Liver (tissue), 9 donors: ENCODE results near the gene PTK7. TPM values are rescaled to one million over a fixed set of nuclear protein-coding genes. Genes with fewer than 3 reads are reported as not detected.
A peak's percentile ranks its signal among the peaks of the same experiment; 100 is the strongest.

Source experiments
- DNase-seq: peaks from one replicate; pipeline ENCODE4 v3.0.0-alpha.2; 2017; ENCODE audit warnings: low spot score
- H3K27ac ChIP-seq, 2 donors: one replicate each; pipeline ENCODE4 v1.7.0; 2013; ENCODE audit warnings: inconsistent platforms in 2 of 2, low read length in 2 of 2, control low read depth in 1 of 2, low read depth in 1 of 2, mild to moderate bottlenecking in 1 of 2
- H3K27me3 ChIP-seq, 4 donors: one replicate each; pipeline versions ENCODE4 v1.6.1 to v1.7.0; 2013; ENCODE audit warnings: low read length in 3 of 4, inconsistent platforms in 1 of 4, mild to moderate bottlenecking in 1 of 4, moderate library complexity in 1 of 4; ENCODE audit not compliant: control insufficient read depth in 4 of 4, insufficient read depth in 4 of 4
- H3K36me3 ChIP-seq, 4 donors: one replicate each; pipeline versions ENCODE4 v1.6.1 to v1.7.0; 2013; ENCODE audit warnings: low read length in 3 of 4, mild to moderate bottlenecking in 3 of 4, low read depth in 1 of 4, moderate library complexity in 1 of 4; ENCODE audit not compliant: control insufficient read depth in 4 of 4, insufficient read depth in 3 of 4
- H3K4me1 ChIP-seq, 4 donors: one replicate each; pipeline versions ENCODE4 v1.6.1 to v1.7.0; 2013; ENCODE audit warnings: low read length in 3 of 4, mild to moderate bottlenecking in 3 of 4, moderate library complexity in 1 of 4; ENCODE audit not compliant: control insufficient read depth in 4 of 4, insufficient read depth in 4 of 4
- H3K4me3 ChIP-seq, 3 donors: one replicate each; pipeline versions ENCODE4 v1.6.1 to v1.7.0; 2013; ENCODE audit warnings: low read length in 3 of 3, control low read depth in 1 of 3, low read depth in 1 of 3, mild to moderate bottlenecking in 1 of 3
- H3K9ac ChIP-seq, 2 donors: one replicate each; pipeline ENCODE4 v1.7.0; 2013; ENCODE audit warnings: low read length in 2 of 2, mild to moderate bottlenecking in 2 of 2, moderate library complexity in 2 of 2, control low read depth in 1 of 2, low read depth in 1 of 2
- H3K9me3 ChIP-seq, 4 donors: one replicate each; pipeline versions ENCODE4 v1.6.1 to v1.7.0; 2013; ENCODE audit warnings: low read length in 3 of 4; ENCODE audit not compliant: control insufficient read depth in 4 of 4
- EGR1 ChIP-seq, 2 donors: IDR thresholded peaks; 2 replicates each; pipeline ENCODE4 v1.6.1; 2016 to 2018; ENCODE audit warnings: antibody characterized with exemption in 2 of 2, low read depth in 2 of 2
- FOXA1 ChIP-seq: IDR thresholded peaks from 2 replicates; pipeline ENCODE4 v1.6.1; 2016; ENCODE audit warnings: antibody characterized with exemption
- FOXA2 ChIP-seq: IDR thresholded peaks from 2 replicates; pipeline ENCODE4 v1.6.1; 2016; ENCODE audit warnings: antibody characterized with exemption
- GABPA ChIP-seq, 2 donors: IDR thresholded peaks in 1 of 2; conservative IDR thresholded peaks in 1 of 2; 2 replicates each; pipeline ENCODE4 v1.6.1; 2016; ENCODE audit warnings: antibody characterized with exemption in 2 of 2, mild to moderate bottlenecking in 1 of 2, moderate library complexity in 1 of 2
- HNF4A ChIP-seq, 2 donors: conservative IDR thresholded peaks; 2 replicates each; pipeline ENCODE4 v1.6.1; 2016; ENCODE audit warnings: antibody characterized with exemption in 2 of 2, mild to moderate bottlenecking in 2 of 2
- HNF4G ChIP-seq: IDR thresholded peaks from 2 replicates; pipeline ENCODE4 v1.6.1; 2016; ENCODE audit warnings: antibody characterized with exemption
- JUND ChIP-seq, 2 donors: IDR thresholded peaks; 2 replicates each; pipeline ENCODE4 v1.6.1; 2016; ENCODE audit warnings: antibody characterized with exemption in 2 of 2
- NR2F2 ChIP-seq: IDR thresholded peaks from 2 replicates; pipeline ENCODE4 v1.6.1; 2016; ENCODE audit warnings: antibody characterized with exemption
- RAD21 ChIP-seq, 2 donors: IDR thresholded peaks; 2 replicates each; pipeline ENCODE4 v1.6.1; 2016; ENCODE audit warnings: antibody characterized with exemption in 2 of 2, mild to moderate bottlenecking in 2 of 2
- RXRA ChIP-seq, 2 donors: IDR thresholded peaks; 2 replicates each; pipeline ENCODE4 v1.6.1; 2017 to 2018; ENCODE audit warnings: antibody characterized with exemption in 2 of 2, mild to moderate bottlenecking in 1 of 2
- SP1 ChIP-seq: IDR thresholded peaks from 2 replicates; pipeline ENCODE4 v1.6.1; 2018; ENCODE audit warnings: antibody characterized with exemption, mild to moderate bottlenecking
- TAF1 ChIP-seq: conservative IDR thresholded peaks from 2 replicates; pipeline ENCODE4 v1.6.1; 2016; ENCODE audit warnings: antibody characterized with exemption, mild to moderate bottlenecking
- YY1 ChIP-seq: IDR thresholded peaks from 2 replicates; pipeline ENCODE4 v1.6.1; 2016; ENCODE audit warnings: antibody characterized with exemption, mild to moderate bottlenecking
- WGBS: extraction: QIAGEN DNeasy Blood & Tissue Kit; methylation state at CpG from one replicate; pipeline ENCODE4 v1.1.7; 2013; 5-methylcytosine and 5-hydroxymethylcytosine counted together
- polyA plus RNA-seq, 2 donors: library from polyadenylated mRNA; stranded (reverse) in 1 of 2; unstranded in 1 of 2; fragments of 200-250 nt in 1 of 2; fragments of >200 nt in 1 of 2; fragmentation: Nextera tagmentation in 1 of 2; extraction: Ambion mirVana in 1 of 2; gene quantifications; one replicate each; pipeline versions ENCODE4 v1.2.1 to v1.2.3, GENCODE V29; 2013 to 2015
- total RNA-seq, 2 donors: library from RNA; depleted of rRNA; stranded (reverse); fragments of >200 nt; gene quantifications; one replicate each; pipeline ENCODE4 v1.2.3, GENCODE V29; 2014
- TF ChIP-seq, protein P1 (sequence below): IDR thresholded peaks from 2 replicates; pipeline ENCODE4 v1.6.1; 2016; ENCODE audit warnings: antibody characterized with exemption, mild to moderate bottlenecking
- TF ChIP-seq, protein P2 (sequence below): IDR thresholded peaks from 2 replicates; pipeline ENCODE4 v1.6.1; 2016; ENCODE audit warnings: antibody characterized with exemption
- TF ChIP-seq, protein P3 (sequence below): fragments of 150-350 bp; IDR thresholded peaks from 2 replicates; pipeline ENCODE4 v1.5.1; 2017; ENCODE audit warnings: improper control_type of control experiment, low read depth, low read length; ENCODE audit not compliant: missing input control
- TF ChIP-seq, protein P4 (sequence below): IDR thresholded peaks from 2 replicates; pipeline ENCODE4 v1.6.1; 2016; ENCODE audit warnings: antibody characterized with exemption
- TF ChIP-seq, protein P5 (sequence below): IDR thresholded peaks from 2 replicates; pipeline ENCODE4 v1.6.1; 2016; ENCODE audit warnings: antibody characterized with exemption
- donor health status: healthy.
- donor health status: healthy.
- donor health status: healthy.
- donor health status: healthy.
- donor health status: healthy.

PTK7 gene
- total and polyA plus RNA-seq, 4 donors, result 0.67 to 10.5 (median 1.3) TPM

DNA sequence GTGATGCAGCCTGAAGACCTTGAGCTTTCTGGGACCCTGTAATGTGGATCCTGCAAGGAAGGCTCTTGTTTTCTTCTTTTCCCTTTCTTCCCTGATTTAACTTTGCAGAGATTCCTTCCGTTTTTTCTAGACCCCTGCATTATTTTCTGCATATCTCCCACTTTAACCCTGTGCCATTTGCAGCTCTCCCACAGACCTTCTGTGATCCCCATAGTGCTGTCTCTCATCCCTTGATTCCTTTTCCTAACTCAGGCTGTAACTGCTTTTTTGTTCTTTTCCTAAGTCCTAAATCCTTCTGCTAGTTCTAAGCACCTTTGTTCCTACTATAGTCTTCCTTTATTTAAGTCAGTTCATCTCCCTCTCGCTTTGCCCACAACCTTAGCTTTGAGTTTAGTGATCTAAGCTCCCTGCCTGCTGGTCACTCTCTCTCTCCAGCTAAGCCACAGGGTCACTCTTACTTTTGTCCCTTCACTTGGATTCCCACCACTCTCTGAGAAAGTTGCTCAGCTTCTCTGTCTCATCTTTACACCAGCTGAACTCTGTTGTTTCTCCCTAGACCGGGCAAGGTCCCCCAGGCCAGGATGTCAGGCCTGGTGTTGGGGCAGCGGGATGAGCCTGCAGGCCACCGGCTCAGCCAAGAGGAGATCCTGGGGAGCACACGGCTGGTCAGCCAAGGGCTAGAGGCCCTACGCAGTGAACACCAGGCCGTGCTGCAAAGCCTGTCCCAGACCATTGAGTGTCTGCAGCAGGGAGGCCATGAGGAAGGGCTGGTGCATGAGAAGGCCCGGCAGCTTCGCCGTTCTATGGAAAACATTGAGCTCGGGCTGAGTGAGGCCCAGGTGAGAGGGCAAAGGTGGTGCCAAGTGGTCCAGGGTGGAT is 15.1 kb upstream of the PTK7 start:
- H3K27ac ChIP-seq, result peak overlapping the region; percentile 83 to 88
- no peak for DNase-seq
- TF ChIP-seq, protein P1, sequence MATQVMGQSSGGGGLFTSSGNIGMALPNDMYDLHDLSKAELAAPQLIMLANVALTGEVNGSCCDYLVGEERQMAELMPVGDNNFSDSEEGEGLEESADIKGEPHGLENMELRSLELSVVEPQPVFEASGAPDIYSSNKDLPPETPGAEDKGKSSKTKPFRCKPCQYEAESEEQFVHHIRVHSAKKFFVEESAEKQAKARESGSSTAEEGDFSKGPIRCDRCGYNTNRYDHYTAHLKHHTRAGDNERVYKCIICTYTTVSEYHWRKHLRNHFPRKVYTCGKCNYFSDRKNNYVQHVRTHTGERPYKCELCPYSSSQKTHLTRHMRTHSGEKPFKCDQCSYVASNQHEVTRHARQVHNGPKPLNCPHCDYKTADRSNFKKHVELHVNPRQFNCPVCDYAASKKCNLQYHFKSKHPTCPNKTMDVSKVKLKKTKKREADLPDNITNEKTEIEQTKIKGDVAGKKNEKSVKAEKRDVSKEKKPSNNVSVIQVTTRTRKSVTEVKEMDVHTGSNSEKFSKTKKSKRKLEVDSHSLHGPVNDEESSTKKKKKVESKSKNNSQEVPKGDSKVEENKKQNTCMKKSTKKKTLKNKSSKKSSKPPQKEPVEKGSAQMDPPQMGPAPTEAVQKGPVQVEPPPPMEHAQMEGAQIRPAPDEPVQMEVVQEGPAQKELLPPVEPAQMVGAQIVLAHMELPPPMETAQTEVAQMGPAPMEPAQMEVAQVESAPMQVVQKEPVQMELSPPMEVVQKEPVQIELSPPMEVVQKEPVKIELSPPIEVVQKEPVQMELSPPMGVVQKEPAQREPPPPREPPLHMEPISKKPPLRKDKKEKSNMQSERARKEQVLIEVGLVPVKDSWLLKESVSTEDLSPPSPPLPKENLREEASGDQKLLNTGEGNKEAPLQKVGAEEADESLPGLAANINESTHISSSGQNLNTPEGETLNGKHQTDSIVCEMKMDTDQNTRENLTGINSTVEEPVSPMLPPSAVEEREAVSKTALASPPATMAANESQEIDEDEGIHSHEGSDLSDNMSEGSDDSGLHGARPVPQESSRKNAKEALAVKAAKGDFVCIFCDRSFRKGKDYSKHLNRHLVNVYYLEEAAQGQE, result no peak
- TF ChIP-seq JUND (IDR thresholded peaks at IDR 0.05), result no peak
- TF ChIP-seq, protein P2, sequence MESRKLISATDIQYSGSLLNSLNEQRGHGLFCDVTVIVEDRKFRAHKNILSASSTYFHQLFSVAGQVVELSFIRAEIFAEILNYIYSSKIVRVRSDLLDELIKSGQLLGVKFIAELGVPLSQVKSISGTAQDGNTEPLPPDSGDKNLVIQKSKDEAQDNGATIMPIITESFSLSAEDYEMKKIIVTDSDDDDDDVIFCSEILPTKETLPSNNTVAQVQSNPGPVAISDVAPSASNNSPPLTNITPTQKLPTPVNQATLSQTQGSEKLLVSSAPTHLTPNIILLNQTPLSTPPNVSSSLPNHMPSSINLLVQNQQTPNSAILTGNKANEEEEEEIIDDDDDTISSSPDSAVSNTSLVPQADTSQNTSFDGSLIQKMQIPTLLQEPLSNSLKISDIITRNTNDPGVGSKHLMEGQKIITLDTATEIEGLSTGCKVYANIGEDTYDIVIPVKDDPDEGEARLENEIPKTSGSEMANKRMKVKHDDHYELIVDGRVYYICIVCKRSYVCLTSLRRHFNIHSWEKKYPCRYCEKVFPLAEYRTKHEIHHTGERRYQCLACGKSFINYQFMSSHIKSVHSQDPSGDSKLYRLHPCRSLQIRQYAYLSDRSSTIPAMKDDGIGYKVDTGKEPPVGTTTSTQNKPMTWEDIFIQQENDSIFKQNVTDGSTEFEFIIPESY, result no peak
- TF ChIP-seq GABPA (IDR thresholded peaks at IDR 0.05 in 1 of 2, conservative IDR thresholded peaks at IDR 0.05 in 1 of 2), result no peak
- no peak for TF ChIP-seq FOXA1
- TF ChIP-seq, protein P3, sequence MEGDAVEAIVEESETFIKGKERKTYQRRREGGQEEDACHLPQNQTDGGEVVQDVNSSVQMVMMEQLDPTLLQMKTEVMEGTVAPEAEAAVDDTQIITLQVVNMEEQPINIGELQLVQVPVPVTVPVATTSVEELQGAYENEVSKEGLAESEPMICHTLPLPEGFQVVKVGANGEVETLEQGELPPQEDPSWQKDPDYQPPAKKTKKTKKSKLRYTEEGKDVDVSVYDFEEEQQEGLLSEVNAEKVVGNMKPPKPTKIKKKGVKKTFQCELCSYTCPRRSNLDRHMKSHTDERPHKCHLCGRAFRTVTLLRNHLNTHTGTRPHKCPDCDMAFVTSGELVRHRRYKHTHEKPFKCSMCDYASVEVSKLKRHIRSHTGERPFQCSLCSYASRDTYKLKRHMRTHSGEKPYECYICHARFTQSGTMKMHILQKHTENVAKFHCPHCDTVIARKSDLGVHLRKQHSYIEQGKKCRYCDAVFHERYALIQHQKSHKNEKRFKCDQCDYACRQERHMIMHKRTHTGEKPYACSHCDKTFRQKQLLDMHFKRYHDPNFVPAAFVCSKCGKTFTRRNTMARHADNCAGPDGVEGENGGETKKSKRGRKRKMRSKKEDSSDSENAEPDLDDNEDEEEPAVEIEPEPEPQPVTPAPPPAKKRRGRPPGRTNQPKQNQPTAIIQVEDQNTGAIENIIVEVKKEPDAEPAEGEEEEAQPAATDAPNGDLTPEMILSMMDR, result no peak
- no peak for TF ChIP-seq SP1
- TF ChIP-seq RXRA (IDR thresholded peaks at IDR 0.05), result no peak
- TF ChIP-seq FOXA2, result no peak
- TF ChIP-seq, protein P4, sequence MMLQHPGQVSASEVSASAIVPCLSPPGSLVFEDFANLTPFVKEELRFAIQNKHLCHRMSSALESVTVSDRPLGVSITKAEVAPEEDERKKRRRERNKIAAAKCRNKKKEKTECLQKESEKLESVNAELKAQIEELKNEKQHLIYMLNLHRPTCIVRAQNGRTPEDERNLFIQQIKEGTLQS, result no peak
- no peak for TF ChIP-seq EGR1 (IDR thresholded peaks at IDR 0.05; ENCODE audit: low read depth in 2 of 2)
- no peak for TF ChIP-seq HNF4A (conservative IDR thresholded peaks at IDR 0.05)
- no peak for TF ChIP-seq RAD21 (IDR thresholded peaks at IDR 0.05)
- no peak for TF ChIP-seq YY1
- TF ChIP-seq TAF1, result no peak
- TF ChIP-seq HNF4G, result no peak
- TF ChIP-seq, protein P5, sequence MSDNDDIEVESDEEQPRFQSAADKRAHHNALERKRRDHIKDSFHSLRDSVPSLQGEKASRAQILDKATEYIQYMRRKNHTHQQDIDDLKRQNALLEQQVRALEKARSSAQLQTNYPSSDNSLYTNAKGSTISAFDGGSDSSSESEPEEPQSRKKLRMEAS, result no peak
- no peak for TF ChIP-seq NR2F2
- no peaks in the 10 kb centered on the region for H3K27me3 ChIP-seq
- WGBS, result 31% methylated on average over 12 of the region's 12 CpGs
- H3K9ac ChIP-seq, result peak overlapping the region; percentile 3 to 65
- no peaks in the 10 kb centered on the region for H3K9me3 ChIP-seq
- peaks cover 0 to 42% (median 31%) of the 10 kb centered on the region in 4 donors for H3K4me1 ChIP-seq
- peak overlapping the region; percentile 56 to 83 (median 68) for H3K4me3 ChIP-seq
- H3K36me3 ChIP-seq, result peaks cover 5 to 24% (median 18%) of the 10 kb centered on the region in 4 donors
